Right lobe of liver (tissue), 4 donors: ENCODE data around the gene FAM131B.

Experiments
- CTCF ChIP-seq, 4 donors: fragments of 200-600 bp in 3 of 4; fragments of 450-650 bp in 1 of 4; IDR thresholded peaks; one replicate each; pipeline versions ENCODE4 v1.5.1 to v1.8.0; 2016 to 2022; ENCODE audit warnings: antibody characterized with exemption in 4 of 4, mild to moderate bottlenecking in 2 of 4
- POLR2A ChIP-seq: fragments of 450-650 bp; IDR thresholded peaks from one replicate; pipeline ENCODE4 v1.6.1; 2017; ENCODE audit warnings: antibody characterized with exemption, mild to moderate bottlenecking
- donor health status: DM: no; HTN: no; CAD: no.
- donor health status: DM: no; HTN: no; CAD: no.
- donor health status: DM: no; HTN: yes; CAD: no.

- no peak for TF ChIP-seq POLR2A
- no peak for TF ChIP-seq CTCF (IDR thresholded peaks at IDR 0.05)
Measured at GRCh38 chr7:143315776-143316175, 46.7 kb downstream of the FAM131B start, which contains the start of gene CLCN1.
